ENCODE data around the gene NOP53.
"Not testable (repeated sequence)": the region's sequence is repeated elsewhere in the genome, so short reads cannot be mapped to it uniquely, and the experiment has no call there.

The NOP53 gene

DNA sequence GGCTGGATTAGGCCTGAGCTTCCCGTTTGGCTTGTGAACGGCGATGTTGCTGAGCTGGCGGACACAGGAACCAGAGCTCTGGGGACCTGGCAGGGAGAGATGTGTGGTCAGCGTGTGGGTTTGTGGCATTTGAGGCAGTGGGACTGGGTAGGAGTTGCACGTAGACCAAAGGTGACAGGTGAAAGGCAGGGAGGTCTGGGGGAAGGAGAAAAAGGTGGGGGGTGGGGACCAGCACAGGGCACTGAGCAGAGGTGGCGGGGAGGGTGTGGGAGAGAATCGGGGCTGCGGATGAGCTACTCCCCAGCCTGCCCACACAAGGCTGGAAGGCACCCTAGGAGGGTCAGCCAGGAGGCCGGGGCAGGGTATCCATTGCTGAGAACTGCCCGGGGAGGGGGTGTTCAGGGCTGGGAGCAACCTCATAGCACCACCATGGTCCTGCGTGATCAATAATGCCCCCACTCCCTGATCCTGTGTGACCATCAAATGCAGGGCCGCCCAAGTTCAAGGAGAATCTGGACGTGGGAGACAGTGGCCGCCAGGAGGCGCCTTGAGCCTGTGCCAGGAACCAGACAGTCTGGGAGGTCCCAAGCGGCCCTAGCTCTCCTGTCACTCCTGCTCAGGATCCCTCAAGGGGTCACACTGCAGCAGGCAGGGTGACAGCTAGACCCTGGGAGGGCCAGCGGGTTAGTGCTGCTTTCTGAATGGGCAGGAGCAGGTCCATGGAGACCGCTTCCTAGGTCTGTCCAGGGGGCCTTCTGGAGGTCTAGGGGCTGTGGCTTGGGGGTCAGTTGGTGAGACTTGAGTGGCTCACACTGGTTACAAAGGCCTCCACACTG lies 20.4 kb downstream of the NOP53 start:
- Histone ChIP-seq H3K27ac (ENCODE audit: low read length) (no peak overlapping the region), H3K36me3 (ENCODE audit: control insufficient read depth in 2 of 2, insufficient read depth in 2 of 2, low read length in 2 of 2) (no peaks in the 10 kb centered on the region)

GRCh38 chr19:47766359-47766620 lies 20.9 kb downstream of the NOP53 start:
- Histone ChIP-seq H3K27ac (ENCODE audit: low read length) (no peak overlapping the region), H3K4me3 (ENCODE audit: low read length in 2 of 2) (no peak overlapping the region), H3K27me3 (ENCODE audit: control insufficient read depth in 1 of 2, insufficient read depth in 2 of 2, low read length in 2 of 2) (no peaks in the 10 kb centered on the region), H3K36me3 (ENCODE audit: control insufficient read depth in 2 of 2, insufficient read depth in 2 of 2, low read length in 2 of 2) (no peaks in the 10 kb centered on the region), H3K4me1 (ENCODE audit: control insufficient read depth, insufficient read depth, low read length) (peaks cover 6% of the 10 kb centered on the region), H3K9ac (ENCODE audit: low read length in 2 of 2) (no peak overlapping the region), H3K9me3 (ENCODE audit: control insufficient read depth in 2 of 2, low read length in 2 of 2) (no peaks in the 10 kb centered on the region)

More for the DNA sequence above, 20.4 kb downstream of the NOP53 start:
- H3K4me3 ChIP-seq (ENCODE audit: low read length in 2 of 2): no peak overlapping the region
- no peaks in the 10 kb centered on the region for H3K9me3 ChIP-seq (ENCODE audit: control insufficient read depth in 2 of 2, low read length in 2 of 2)
- H3K27me3 ChIP-seq (ENCODE audit: control insufficient read depth in 1 of 2, insufficient read depth in 2 of 2, low read length in 2 of 2): no peaks in the 10 kb centered on the region
- peaks cover 6% of the 10 kb centered on the region for H3K4me1 ChIP-seq (ENCODE audit: control insufficient read depth, insufficient read depth, low read length)
- no peak overlapping the region for H3K9ac ChIP-seq (ENCODE audit: low read length in 2 of 2)

- no peaks in the 10 kb centered on the region for H3K9me3 ChIP-seq (ENCODE audit: control insufficient read depth in 2 of 2, low read length in 2 of 2)
- no peak overlapping the region for H3K4me3 ChIP-seq (ENCODE audit: low read length in 2 of 2)
- H3K27me3 ChIP-seq (ENCODE audit: control insufficient read depth in 1 of 2, insufficient read depth in 2 of 2, low read length in 2 of 2): no peaks in the 10 kb centered on the region
- no peak overlapping the region for H3K9ac ChIP-seq (ENCODE audit: low read length in 2 of 2)
- no peak overlapping the region for H3K27ac ChIP-seq (ENCODE audit: low read length)
- peaks cover 6% of the 10 kb centered on the region for H3K4me1 ChIP-seq (ENCODE audit: control insufficient read depth, insufficient read depth, low read length)
- H3K36me3 ChIP-seq (ENCODE audit: control insufficient read depth in 2 of 2, insufficient read depth in 2 of 2, low read length in 2 of 2): no peaks in the 10 kb centered on the region
These were observed 21.3 kb downstream of the NOP53 start for GRCh38 chr19:47766670-47767069.

DNA sequence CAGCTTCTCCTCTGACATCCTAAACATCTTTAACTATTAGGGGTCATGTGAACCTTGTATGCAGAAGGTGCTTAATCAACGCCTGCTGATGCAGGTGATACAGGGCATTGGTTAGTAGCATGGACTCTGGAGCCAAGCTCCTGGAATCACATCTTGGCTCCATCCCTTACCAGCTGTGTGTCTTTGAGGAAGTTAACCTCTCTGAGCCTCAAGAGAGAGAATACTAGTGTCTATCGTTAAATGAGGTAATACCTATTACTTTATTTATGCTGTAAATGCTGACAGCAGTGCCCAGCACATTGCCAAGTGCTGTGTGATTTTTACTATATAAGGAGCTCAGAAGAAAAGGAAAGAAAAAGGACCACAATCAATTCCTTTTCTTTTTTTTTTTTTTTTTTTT lies 22.0 kb downstream of the NOP53 start:
- Histone ChIP-seq H3K36me3 (ENCODE audit: control insufficient read depth in 2 of 2, insufficient read depth in 2 of 2, low read length in 2 of 2) (no peaks in the 10 kb centered on the region), H3K27ac (ENCODE audit: low read length) (no peak overlapping the region), H3K9me3 (ENCODE audit: control insufficient read depth in 2 of 2, low read length in 2 of 2) (no peaks in the 10 kb centered on the region), H3K4me3 (ENCODE audit: low read length in 2 of 2) (no peak overlapping the region), H3K4me1 (ENCODE audit: control insufficient read depth, insufficient read depth, low read length) (peaks cover 6% of the 10 kb centered on the region), H3K27me3 (ENCODE audit: control insufficient read depth in 1 of 2, insufficient read depth in 2 of 2, low read length in 2 of 2) (no peaks in the 10 kb centered on the region), H3K9ac (ENCODE audit: low read length in 2 of 2) (no peak overlapping the region)

GRCh38 chr19:47768604-47769003 lies 23.3 kb downstream of the NOP53 start:
- Histone ChIP-seq H3K4me3 (ENCODE audit: low read length in 2 of 2) (no peak overlapping the region), H3K27ac (ENCODE audit: low read length) (no peak overlapping the region), H3K27me3 (ENCODE audit: control insufficient read depth in 1 of 2, insufficient read depth in 2 of 2, low read length in 2 of 2) (no peaks in the 10 kb centered on the region), H3K9ac (ENCODE audit: low read length in 2 of 2) (no peak overlapping the region), H3K4me1 (ENCODE audit: control insufficient read depth, insufficient read depth, low read length) (no peaks in the 10 kb centered on the region), H3K36me3 (ENCODE audit: control insufficient read depth in 2 of 2, insufficient read depth in 2 of 2, low read length in 2 of 2) (no peaks in the 10 kb centered on the region), H3K9me3 (ENCODE audit: control insufficient read depth in 2 of 2, low read length in 2 of 2) (no peaks in the 10 kb centered on the region)

DNA sequence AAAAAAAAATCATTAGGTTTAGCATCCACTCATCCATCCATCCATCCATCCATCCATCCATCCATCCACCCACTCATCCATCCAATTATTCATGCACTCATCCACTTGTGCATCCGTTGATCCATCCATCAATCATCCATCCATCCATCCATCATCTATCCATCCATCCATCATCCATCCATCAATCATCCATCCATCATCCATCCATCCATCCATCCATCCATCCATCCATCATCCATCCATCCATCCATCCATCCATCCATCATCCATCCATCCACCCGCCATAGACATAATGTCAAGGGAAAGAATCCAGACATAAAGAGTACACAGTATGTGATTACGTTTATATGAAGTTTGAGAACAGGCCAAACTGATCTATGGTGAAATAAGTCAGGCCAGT lies 24.2 kb downstream of the NOP53 start:
- Histone ChIP-seq H3K4me3 (ENCODE audit: low read length in 2 of 2) (no peak overlapping the region), H3K27me3 (ENCODE audit: control insufficient read depth in 1 of 2, insufficient read depth in 2 of 2, low read length in 2 of 2) (no peaks in the 10 kb centered on the region), H3K4me1 (ENCODE audit: control insufficient read depth, insufficient read depth, low read length) (no peaks in the 10 kb centered on the region), H3K9ac (ENCODE audit: low read length in 2 of 2) (no peak overlapping the region), H3K9me3 (ENCODE audit: control insufficient read depth in 2 of 2, low read length in 2 of 2) (no peaks in the 10 kb centered on the region), H3K27ac (ENCODE audit: low read length) (no peak overlapping the region), H3K36me3 (ENCODE audit: control insufficient read depth in 2 of 2, insufficient read depth in 2 of 2, low read length in 2 of 2) (no peaks in the 10 kb centered on the region)

GRCh38 chr19:47771291-47771690 lies 25.9 kb downstream of the NOP53 start:
- not testable (repeated sequence) for H3K27ac ChIP-seq (ENCODE audit: low read length); H3K9ac ChIP-seq (ENCODE audit: low read length in 2 of 2); H3K9me3 ChIP-seq (ENCODE audit: control insufficient read depth in 2 of 2, low read length in 2 of 2); H3K4me1 ChIP-seq (ENCODE audit: control insufficient read depth, insufficient read depth, low read length); H3K4me3 ChIP-seq (ENCODE audit: low read length in 2 of 2); H3K27me3 ChIP-seq (ENCODE audit: control insufficient read depth in 1 of 2, insufficient read depth in 2 of 2, low read length in 2 of 2); H3K36me3 ChIP-seq (ENCODE audit: control insufficient read depth in 2 of 2, insufficient read depth in 2 of 2, low read length in 2 of 2)

GRCh38 chr19:47776568-47776967 lies 31.2 kb downstream of the NOP53 start:
- no peaks in the 10 kb centered on the region for H3K27me3 ChIP-seq (ENCODE audit: control insufficient read depth in 1 of 2, insufficient read depth in 2 of 2, low read length in 2 of 2)
- H3K36me3 ChIP-seq (ENCODE audit: control insufficient read depth in 2 of 2, insufficient read depth in 2 of 2, low read length in 2 of 2): peaks cover 8% of the 10 kb centered on the region in 2 donors
- H3K4me3 ChIP-seq (ENCODE audit: low read length in 2 of 2): no peak overlapping the region
- H3K9me3 ChIP-seq (ENCODE audit: control insufficient read depth in 2 of 2, low read length in 2 of 2): no peaks in the 10 kb centered on the region
- H3K27ac ChIP-seq (ENCODE audit: low read length): no peak overlapping the region
- peaks cover 30% of the 10 kb centered on the region for H3K4me1 ChIP-seq (ENCODE audit: control insufficient read depth, insufficient read depth, low read length)
- no peak overlapping the region for H3K9ac ChIP-seq (ENCODE audit: low read length in 2 of 2)

DNA sequence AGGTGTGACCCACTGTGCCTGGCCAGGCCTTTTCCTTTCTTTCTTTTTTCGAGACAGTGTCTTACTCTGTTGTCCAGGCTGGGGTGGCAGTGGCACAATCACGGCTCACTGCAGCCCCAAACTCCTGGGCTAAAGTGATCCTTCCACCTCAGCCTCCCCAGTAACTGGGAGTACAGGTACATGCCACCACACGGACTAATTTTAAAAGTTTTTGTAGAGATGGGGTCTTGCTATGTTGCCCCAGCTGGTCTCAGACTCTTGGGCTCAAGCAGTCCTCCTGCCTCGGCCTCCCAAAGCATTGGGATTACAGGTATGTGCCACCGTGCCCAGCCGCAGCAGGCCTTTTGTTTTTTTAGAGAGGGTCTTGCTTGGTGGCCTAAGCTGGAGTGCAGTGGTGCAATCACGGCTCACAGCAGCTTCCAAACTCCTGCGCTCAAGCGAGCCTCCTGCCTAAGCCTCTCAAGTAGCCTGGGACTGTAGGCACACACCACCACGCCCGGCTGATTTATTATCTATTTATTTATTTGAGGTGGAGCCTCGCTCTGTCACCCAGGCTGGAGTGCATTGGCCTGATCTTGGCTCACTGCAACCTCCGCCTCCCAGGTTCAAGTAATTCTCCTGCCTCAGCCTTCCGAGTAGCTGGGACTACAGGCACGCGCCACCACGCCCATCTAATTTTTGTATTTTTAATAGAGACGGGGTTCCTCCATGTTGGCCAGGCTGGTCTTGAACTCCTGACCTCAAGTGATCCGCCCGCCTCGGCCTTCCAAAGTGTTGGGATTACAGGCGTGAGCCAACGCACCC lies 32.1 kb downstream of the NOP53 start:
- Histone ChIP-seq H3K4me1 (ENCODE audit: control insufficient read depth, insufficient read depth, low read length) (peaks cover 38% of the 10 kb centered on the region), H3K36me3 (ENCODE audit: control insufficient read depth in 2 of 2, insufficient read depth in 2 of 2, low read length in 2 of 2) (peaks cover 9 to 12% of the 10 kb centered on the region in 2 donors), H3K27ac (ENCODE audit: low read length) (peak overlapping the region; percentile 98), H3K4me3 (ENCODE audit: low read length in 2 of 2) (peak overlapping the region; percentile 72 to 97), H3K9ac (ENCODE audit: low read length in 2 of 2) (peak overlapping the region in 1 of 2 donors; percentile 93)
- H3K27me3 ChIP-seq (ENCODE audit: control insufficient read depth in 1 of 2, insufficient read depth in 2 of 2, low read length in 2 of 2); H3K9me3 ChIP-seq (ENCODE audit: control insufficient read depth in 2 of 2, low read length in 2 of 2): not testable (repeated sequence)

- Histone ChIP-seq H3K9me3 (ENCODE audit: control insufficient read depth in 2 of 2, low read length in 2 of 2) (no peaks in the 10 kb centered on the region), H3K27me3 (ENCODE audit: control insufficient read depth in 1 of 2, insufficient read depth in 2 of 2, low read length in 2 of 2) (no peaks in the 10 kb centered on the region), H3K9ac (ENCODE audit: low read length in 2 of 2) (peak within 1 kb of the TSS; percentile 90 to 93), H3K36me3 (ENCODE audit: control insufficient read depth in 2 of 2, insufficient read depth in 2 of 2, low read length in 2 of 2) (peaks cover 13 to 17% of the 10 kb centered on the region in 2 donors), H3K4me3 (ENCODE audit: low read length in 2 of 2) (peak within 1 kb of the TSS; percentile 72 to 97), H3K4me1 (ENCODE audit: control insufficient read depth, insufficient read depth, low read length) (peaks cover 44% of the 10 kb centered on the region), H3K27ac (ENCODE audit: low read length) (peak within 1 kb of the TSS; percentile 98)
These were observed 33.0 kb downstream of the NOP53 start, which contains the start of gene SELENOW for GRCh38 chr19:47778049-47778953. Gene SELENOW (plus strand): TSS chr19:47778703. CDS start chr19:47778786, 83 bp downstream.

Data from stomach smooth muscle (tissue), 2 donors.